ENCODE measurements around the gene LAMB1. TPM values are rescaled to one million over a fixed set of nuclear protein-coding genes. Genes with fewer than 3 reads are reported as not detected.
A peak's percentile ranks its signal among the peaks of the same experiment; 100 is the strongest.
"Not testable (repeated sequence)": the region's sequence is repeated elsewhere in the genome, so short reads cannot be mapped to it uniquely, and the experiment has no call there.

LAMB1 gene
- total and polyA plus RNA-seq, 12 donors: 33.3 to 145 (median 59.3) TPM

GRCh38 chr7:107907790-107908189 is 95.2 kb downstream of the LAMB1 start:
- intact Hi-C loops (cut with DNase I): no loop called here
- TF ChIP-seq CTCF (IDR thresholded peaks at IDR 0.05): no peak
- peak overlapping the region in 4 of 10 donors; percentile 1 to 67 (median 2) for H3K27ac ChIP-seq
- 89 to 98% methylated on average over 2 of the region's 2 CpGs for WGBS, 2 donors
- H3K27me3 ChIP-seq: no peaks in the 10 kb centered on the region
- no peaks in the 10 kb centered on the region for H3K9me3 ChIP-seq
- peaks cover 0 to 100% (median 62%) of the 10 kb centered on the region in 9 donors for H3K36me3 ChIP-seq
- DNase-seq (no peak), ATAC-seq (peak in 6 of 8 donors; percentile 17 to 79 (median 40))
- H3K4me1 ChIP-seq: peaks cover 0 to 21% (median 12%) of the 10 kb centered on the region in 9 donors
- no peak overlapping the region for H3K4me3 ChIP-seq

GRCh38 chr7:107902381-107902780 is 100.6 kb downstream of the LAMB1 start:
- peak in 1 of 8 donors; percentile 13 for ATAC-seq
- H3K9me3 ChIP-seq: no peaks in the 10 kb centered on the region
- H3K27ac ChIP-seq: peak overlapping the region in 1 of 10 donors; percentile 1
- no peak for TF ChIP-seq CTCF (IDR thresholded peaks at IDR 0.05)
- H3K4me3 ChIP-seq: no peak overlapping the region
- intact Hi-C loops (cut with DNase I): no loop called here
- peaks cover 0 to 90% (median 47%) of the 10 kb centered on the region in 9 donors for H3K36me3 ChIP-seq
- H3K4me1 ChIP-seq: peaks cover 4 to 54% (median 34%) of the 10 kb centered on the region in 9 donors
- H3K27me3 ChIP-seq: no peaks in the 10 kb centered on the region
- no peak for DNase-seq

GRCh38 chr7:107900496-107901015 is 102.4 kb downstream of the LAMB1 start:
- Histone ChIP-seq H3K36me3 (peaks cover 0 to 90% (median 32%) of the 10 kb centered on the region in 9 donors), H3K27me3 (no peaks in the 10 kb centered on the region), H3K4me1 (peaks cover 4 to 57% (median 43%) of the 10 kb centered on the region in 9 donors), H3K9me3 (no peaks in the 10 kb centered on the region), H3K4me3 (no peak overlapping the region), H3K27ac (no peak overlapping the region)
- DNase-seq (no peak), ATAC-seq (no peak)
- intact Hi-C loops (cut with DNase I): no loop called here
- TF ChIP-seq CTCF (IDR thresholded peaks at IDR 0.05): no peak
- 92 to 94% methylated on average over 1 of the region's 1 CpG for WGBS, 2 donors

GRCh38 chr7:107898997-107899594 is 103.9 kb downstream of the LAMB1 start:
- intact Hi-C loops (cut with DNase I): loop anchor here in 5 of 10 donors (10.0 kb wide), 4 partner anchors 106 to 246 kb away; partner anchors contain the start of gene LAMB1 (in 1 of the 5)
- Histone ChIP-seq H3K4me3 (no peak overlapping the region), H3K36me3 (peaks cover 0 to 90% (median 22%) of the 10 kb centered on the region in 9 donors), H3K9me3 (no peaks in the 10 kb centered on the region), H3K27ac (peak overlapping the region in 1 of 10 donors; percentile 24), H3K4me1 (peaks cover 4 to 70% (median 57%) of the 10 kb centered on the region in 9 donors), H3K27me3 (no peaks in the 10 kb centered on the region)
- 66 to 71% methylated on average over 2 of the region's 2 CpGs for WGBS, 2 donors
- ATAC-seq: no peak
- TF ChIP-seq CTCF (IDR thresholded peaks at IDR 0.05): no peak
- DNase-seq: no peak

GRCh38 chr7:107892367-107892741 is 110.6 kb downstream of the LAMB1 start:
- 76 to 83% methylated on average over 8 of the region's 8 CpGs for WGBS, 2 donors
- not testable (repeated sequence) for H3K27me3 ChIP-seq, ATAC-seq, H3K9me3 ChIP-seq, DNase-seq
- H3K4me3 ChIP-seq: peak overlapping the region in 9 of 10 donors; percentile 50 to 78 (median 67)
- peaks cover 13 to 62% (median 52%) of the 10 kb centered on the region in 9 donors for H3K4me1 ChIP-seq
- peak overlapping the region in 4 of 10 donors; percentile 90 to 97 (median 94) for H3K27ac ChIP-seq
- peaks cover 0 to 50% (median 7%) of the 10 kb centered on the region in 9 donors for H3K36me3 ChIP-seq
- intact Hi-C loops (cut with DNase I): loop anchor here in 5 of 10 donors (5.0 to 10.0 kb wide), 5 partner anchors 112 to 252 kb away; partner anchors contain the start of gene LAMB1 (in 1 of the 5)
